KMS-11 (cell line): ENCODE data around the gene HCRTR1.

Source experiments
- H2AFZ ChIP-seq: fragments of 200-600 bp; sonication (generic); 2 replicates; pipeline ENCODE4 v1.6.1; 2016; ENCODE audit warnings: antibody characterized with exemption, mixed run types, low read depth
- H3K27ac ChIP-seq: fragments of 200-600 bp; sonication (generic); 2 replicates; pipeline ENCODE4 v1.6.1; 2016; ENCODE audit warnings: mild to moderate bottlenecking, mixed run types
- H3K27me3 ChIP-seq: fragments of 200-600 bp; sonication (generic); 2 replicates; pipeline ENCODE4 v1.6.1; 2017; ENCODE audit warnings: mild to moderate bottlenecking, low read depth, mixed run types, moderate library complexity; ENCODE audit not compliant: insufficient read depth
- H3K36me3 ChIP-seq: fragments of 200-600 bp; sonication (generic); 2 replicates; pipeline ENCODE4 v1.6.1; 2017; ENCODE audit warnings: mild to moderate bottlenecking, mixed run types; ENCODE audit not compliant: insufficient read depth
- H3K4me1 ChIP-seq: fragments of 200-600 bp; sonication (generic); 2 replicates; pipeline ENCODE4 v1.6.1; 2016; ENCODE audit warnings: mild to moderate bottlenecking, low read depth, mixed run types; ENCODE audit not compliant: poor library complexity, severe bottlenecking
- H3K4me2 ChIP-seq: fragments of 200-600 bp; sonication (generic); 2 replicates; pipeline ENCODE4 v1.7.0; 2016; ENCODE audit warnings: mild to moderate bottlenecking, mixed run types
- H3K4me3 ChIP-seq: fragments of 200-600 bp; sonication (generic); IDR thresholded peaks from 2 replicates; pipeline ENCODE4 v1.6.1; 2017; ENCODE audit warnings: low read depth, low read length, mixed read lengths; ENCODE audit not compliant: insufficient read depth
- H3K79me2 ChIP-seq: fragments of 200-600 bp; sonication (generic); 2 replicates; pipeline ENCODE4 v1.6.1; 2016; ENCODE audit warnings: low read depth, mixed run types; ENCODE audit not compliant: insufficient read depth
- H3K9ac ChIP-seq: fragments of 200-600 bp; sonication (generic); 2 replicates; pipeline ENCODE4 v1.6.1; 2016; ENCODE audit warnings: mild to moderate bottlenecking, mixed run types
- H4K20me1 ChIP-seq: fragments of 200-600 bp; sonication (generic); 2 replicates; pipeline ENCODE4 v1.6.1; 2016; ENCODE audit warnings: mild to moderate bottlenecking, mixed run types; ENCODE audit not compliant: insufficient read depth
- CTCF ChIP-seq: fragments of 200-600 bp; sonication (generic); conservative IDR thresholded peaks from 2 replicates; pipeline ENCODE4 v1.6.1; 2017; ENCODE audit warnings: low read depth, mild to moderate bottlenecking, antibody characterized with exemption, low read length, moderate library complexity, mixed read lengths

Gene HCRTR1

DNA sequence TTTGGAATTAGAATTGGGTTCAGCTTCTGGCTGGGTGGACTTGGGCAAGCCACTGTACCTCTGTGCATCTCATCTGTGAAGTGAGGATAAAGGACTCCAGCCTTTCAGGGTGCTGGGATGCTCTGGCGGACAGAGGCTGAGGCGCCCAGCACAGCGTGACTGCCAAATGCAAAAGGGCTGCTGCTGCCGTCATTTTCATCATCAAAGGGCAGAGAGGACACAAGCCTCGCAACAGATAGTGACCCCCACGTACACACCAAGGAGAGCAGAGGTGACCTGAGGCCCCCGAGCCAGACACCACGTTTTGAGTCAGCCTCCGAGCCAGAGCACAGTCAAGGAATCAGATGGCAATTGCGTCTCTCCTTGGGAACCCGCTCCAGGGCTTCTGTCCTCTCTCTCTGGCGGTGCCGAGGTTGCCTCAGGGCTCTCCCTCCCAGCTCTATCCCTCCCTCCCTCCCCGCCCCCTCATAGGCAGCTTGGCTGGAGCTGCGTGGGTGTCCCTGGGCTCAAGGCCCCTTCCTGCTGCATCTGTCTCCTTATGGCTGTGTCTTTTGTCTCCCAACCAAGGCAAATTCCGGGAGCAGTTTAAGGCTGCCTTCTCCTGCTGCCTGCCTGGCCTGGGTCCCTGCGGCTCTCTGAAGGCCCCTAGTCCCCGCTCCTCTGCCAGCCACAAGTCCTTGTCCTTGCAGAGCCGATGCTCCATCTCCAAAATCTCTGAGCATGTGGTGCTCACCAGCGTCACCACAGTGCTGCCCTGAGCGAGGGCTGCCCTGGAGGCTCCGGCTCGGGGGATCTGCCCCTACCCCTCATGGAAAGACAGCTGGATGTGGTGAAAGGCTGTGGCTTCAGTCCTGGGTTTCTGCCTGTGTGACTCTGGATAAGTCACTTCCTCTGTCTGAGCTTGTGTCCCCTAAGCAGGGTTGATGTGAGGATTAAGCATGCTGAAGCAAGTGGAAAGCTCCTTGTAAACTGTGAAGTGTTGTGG lies 9.0 kb downstream of the HCRTR1 start:
- Histone ChIP-seq H3K4me2 (no peak overlapping the region), H3K36me3 (no peaks in the 10 kb centered on the region), H3K4me3 (no peak overlapping the region), H3K9ac (no peak overlapping the region), H4K20me1 (no peaks in the 10 kb centered on the region), H3K27ac (no peak overlapping the region), H3K4me1 (no peaks in the 10 kb centered on the region), H3K27me3 (no peaks in the 10 kb centered on the region), H2AFZ (no peak overlapping the region), H3K79me2 (no peaks in the 10 kb centered on the region)
- TF ChIP-seq CTCF, result no peak

DNA sequence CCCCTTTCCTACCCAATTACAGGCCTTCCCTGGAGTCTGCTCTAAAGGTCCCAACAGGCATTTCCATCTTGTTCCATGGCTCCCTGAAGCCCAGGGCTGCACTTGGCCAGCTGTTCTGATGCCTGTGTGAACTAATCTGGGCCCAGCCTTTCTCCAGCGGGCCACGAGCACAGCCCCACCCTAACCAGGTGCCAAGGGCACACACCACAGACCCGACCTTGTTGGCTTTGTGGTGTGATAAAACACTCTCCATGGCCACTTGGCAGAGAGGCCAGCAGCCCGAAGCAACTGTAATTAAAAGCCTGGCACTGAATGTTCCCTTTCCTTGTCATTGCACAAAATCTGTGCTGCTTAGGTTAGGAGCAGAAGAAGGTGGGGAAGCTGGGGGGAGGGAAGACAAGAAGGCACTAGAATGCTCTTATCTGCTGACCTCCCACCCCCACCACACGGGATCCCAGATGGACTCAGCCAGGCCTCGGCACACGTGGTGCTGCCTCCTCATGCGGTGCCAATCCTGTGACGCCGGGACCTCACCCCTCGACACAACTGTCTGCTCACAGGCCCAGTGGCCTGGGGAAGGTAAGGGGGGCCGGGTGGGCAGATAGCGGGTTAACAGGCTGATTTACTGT lies 9.9 kb downstream of the HCRTR1 start:
- Histone ChIP-seq H3K9ac (no peak overlapping the region), H3K27me3 (no peaks in the 10 kb centered on the region), H3K36me3 (no peaks in the 10 kb centered on the region), H3K79me2 (no peaks in the 10 kb centered on the region), H3K4me3 (no peak overlapping the region), H2AFZ (no peak overlapping the region), H3K4me1 (no peaks in the 10 kb centered on the region), H4K20me1 (no peaks in the 10 kb centered on the region), H3K27ac (no peak overlapping the region), H3K4me2 (no peak overlapping the region)
- TF ChIP-seq CTCF, result no peak

DNA sequence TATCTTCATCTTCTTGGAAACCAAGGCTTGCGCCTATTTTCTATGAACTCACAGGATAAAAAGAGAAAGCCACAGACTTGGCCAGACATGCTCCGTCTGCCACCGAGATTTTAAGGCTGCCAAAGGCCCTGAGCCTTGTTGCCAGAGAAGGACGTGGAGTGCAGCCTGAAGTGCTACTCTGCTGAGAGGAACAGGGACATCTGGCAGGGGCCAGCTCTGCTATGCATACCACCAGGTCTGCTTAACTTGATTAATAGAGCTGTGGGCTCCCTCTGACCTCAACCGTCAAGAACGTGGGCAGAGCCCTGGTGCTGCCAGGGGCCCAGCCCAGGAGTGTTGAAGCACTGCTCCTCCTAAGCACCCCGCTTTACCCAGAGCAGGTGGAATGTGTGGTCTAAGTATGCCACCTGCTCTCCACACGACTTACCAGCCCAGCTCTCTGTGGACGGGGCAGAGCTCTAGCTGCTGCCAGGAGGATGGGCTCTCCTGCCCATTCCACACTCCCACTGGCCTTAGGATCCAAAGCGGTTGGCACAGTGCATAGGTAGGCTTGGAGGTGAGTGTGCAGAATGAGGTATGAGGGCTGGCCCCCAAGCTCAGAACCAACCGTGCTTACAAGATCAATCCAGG lies 10.6 kb downstream of the HCRTR1 start:
- no peaks in the 10 kb centered on the region for H4K20me1 ChIP-seq
- H3K4me1 ChIP-seq, result no peaks in the 10 kb centered on the region
- no peak overlapping the region for H3K4me2 ChIP-seq
- H3K9ac ChIP-seq, result no peak overlapping the region
- no peak overlapping the region for H3K4me3 ChIP-seq
- no peak overlapping the region for H3K27ac ChIP-seq
- H3K36me3 ChIP-seq, result no peaks in the 10 kb centered on the region
- no peaks in the 10 kb centered on the region for H3K79me2 ChIP-seq
- no peak overlapping the region for H2AFZ ChIP-seq
- TF ChIP-seq CTCF, result no peak
- no peaks in the 10 kb centered on the region for H3K27me3 ChIP-seq

GRCh38 chr1:31628931-31629556 lies 11.6 kb downstream of the HCRTR1 start:
- Histone ChIP-seq H3K36me3 (no peaks in the 10 kb centered on the region), H3K4me1 (no peaks in the 10 kb centered on the region), H3K4me3 (no peak overlapping the region), H3K79me2 (no peaks in the 10 kb centered on the region), H4K20me1 (no peaks in the 10 kb centered on the region), H3K9ac (no peak overlapping the region), H3K27me3 (no peaks in the 10 kb centered on the region), H3K27ac (no peak overlapping the region), H3K4me2 (no peak overlapping the region), H2AFZ (no peak overlapping the region)
- TF ChIP-seq CTCF, result no peak
